Adipocyte (in vitro differentiated cells): ENCODE results near the gene TACC2.
"Not testable (repeated sequence)": the region's sequence is repeated elsewhere in the genome, so short reads cannot be mapped to it uniquely, and the experiment has no call there.

Source experiments
- DNase-seq: peaks from one replicate; pipeline ENCODE4 v3.0.0-alpha.2; 2015; ENCODE audit warnings: low read depth
- H3K27me3 ChIP-seq: replicated peaks from 2 replicates; pipeline ENCODE4 v1.7.0; 2013; ENCODE audit warnings: mild to moderate bottlenecking, low read length, moderate library complexity; ENCODE audit not compliant: control insufficient read depth, insufficient read depth
- H3K36me3 ChIP-seq: 2 replicates; pipeline ENCODE4 v1.7.0; 2013; ENCODE audit warnings: low read length, mild to moderate bottlenecking, moderate library complexity; ENCODE audit not compliant: control insufficient read depth, insufficient read depth, severe bottlenecking
- H3K4me1 ChIP-seq: 2 replicates; pipeline ENCODE4 v1.7.0; 2013; ENCODE audit warnings: mild to moderate bottlenecking, low read length, moderate library complexity; ENCODE audit not compliant: control insufficient read depth, insufficient read depth
- H3K4me3 ChIP-seq: 2 replicates; pipeline ENCODE4 v1.7.0; 2013; ENCODE audit warnings: mild to moderate bottlenecking, low read length, moderate library complexity
- H3K9ac ChIP-seq: 2 replicates; pipeline ENCODE4 v1.7.0; 2013; ENCODE audit warnings: mild to moderate bottlenecking, low read length, moderate library complexity
- H3K9me3 ChIP-seq: 2 replicates; pipeline ENCODE4 v1.7.0; 2013; ENCODE audit warnings: mild to moderate bottlenecking, low read length, moderate library complexity; ENCODE audit not compliant: control insufficient read depth

Gene TACC2

GRCh38 chr10:122014652-122015248, 25.8 kb downstream of the TACC2 start:
- DNase-seq: no peak

DNA sequence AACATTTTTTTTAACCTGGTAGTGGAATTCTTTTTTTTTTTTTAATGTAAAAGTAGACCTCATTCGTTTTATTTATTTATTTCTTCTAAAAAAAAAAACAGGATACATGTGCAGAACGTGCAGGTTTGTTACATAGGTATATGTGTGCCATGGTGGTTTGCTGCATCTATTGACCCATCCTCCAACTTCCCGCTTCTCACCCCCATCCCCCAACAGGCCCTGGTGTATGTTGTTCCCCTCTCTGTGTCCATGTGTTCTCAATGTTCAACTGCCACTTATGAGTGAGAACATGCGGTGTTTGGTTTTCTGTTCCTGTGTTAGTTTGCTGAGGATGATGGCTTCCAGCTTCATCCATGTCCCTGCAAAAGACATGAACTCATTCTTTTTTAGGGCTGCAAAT, 29.0 kb downstream of the TACC2 start:
- not testable (repeated sequence) for H3K9me3 ChIP-seq, H3K9ac ChIP-seq, H3K4me1 ChIP-seq, DNase-seq, H3K4me3 ChIP-seq, H3K36me3 ChIP-seq, H3K27me3 ChIP-seq

More at GRCh38 chr10:122014652-122015248, 25.8 kb downstream of the TACC2 start:
- Histone ChIP-seq H3K9ac (no peak overlapping the region), H3K4me3 (no peak overlapping the region), H3K4me1 (peaks cover 6% of the 10 kb centered on the region), H3K9me3 (peaks cover 5% of the 10 kb centered on the region), H3K27me3 (peaks cover 8% of the 10 kb centered on the region), H3K36me3 (no peaks in the 10 kb centered on the region)

- Histone ChIP-seq H3K4me3 (no peak overlapping the region), H3K4me1 (peaks cover 8% of the 10 kb centered on the region), H3K27me3 (peaks cover 8% of the 10 kb centered on the region), H3K9me3 (no peaks in the 10 kb centered on the region), H3K9ac (no peak overlapping the region), H3K36me3 (no peaks in the 10 kb centered on the region)
- DNase-seq: no peak
These were observed 29.5 kb downstream of the TACC2 start for GRCh38 chr10:122018491-122018890.

- no peak overlapping the region for H3K4me3 ChIP-seq
- peaks cover 8% of the 10 kb centered on the region for H3K27me3 ChIP-seq
- no peak for DNase-seq
- peaks cover 8% of the 10 kb centered on the region for H3K4me1 ChIP-seq
- no peaks in the 10 kb centered on the region for H3K9me3 ChIP-seq
- no peak overlapping the region for H3K9ac ChIP-seq
- H3K36me3 ChIP-seq: no peaks in the 10 kb centered on the region
These were observed 30.0 kb downstream of the TACC2 start for GRCh38 chr10:122018951-122019413.

DNA sequence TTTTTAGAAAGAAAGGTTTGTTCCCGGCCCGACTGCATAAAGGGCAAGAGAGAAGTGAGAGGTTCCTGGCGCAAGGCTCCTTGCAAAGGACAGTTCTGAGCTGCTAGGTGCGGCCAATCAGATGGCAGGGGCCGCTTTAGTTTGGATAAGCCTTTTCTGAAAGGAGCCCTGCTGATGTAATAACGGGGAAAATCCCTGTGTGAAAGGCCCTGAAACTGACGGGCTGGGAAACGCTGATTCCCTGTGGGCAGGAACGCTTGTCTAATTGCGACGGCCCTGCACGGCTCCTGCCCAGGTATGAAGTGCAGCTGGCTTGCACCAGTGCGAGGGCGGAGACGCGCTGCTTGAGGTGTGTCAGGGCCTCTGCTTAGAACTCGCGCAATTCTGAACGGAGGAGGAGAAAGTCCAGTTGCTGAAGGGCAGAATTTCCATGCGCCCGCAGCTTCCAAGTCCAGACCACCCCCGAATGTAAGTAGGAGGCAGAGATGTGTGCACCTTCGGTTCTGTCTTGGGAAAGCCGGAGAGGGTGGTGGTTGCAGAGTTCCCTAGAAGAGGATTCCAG, 30.5 kb downstream of the TACC2 start:
- H3K4me3 ChIP-seq: no peak overlapping the region

GRCh38 chr10:122020226-122020625, 31.3 kb downstream of the TACC2 start:
- DNase-seq: no peak
- H3K9me3 ChIP-seq: no peaks in the 10 kb centered on the region
- H3K9ac ChIP-seq: no peak overlapping the region
- peaks cover 8% of the 10 kb centered on the region for H3K4me1 ChIP-seq
- H3K4me3 ChIP-seq: no peak overlapping the region
- H3K27me3 ChIP-seq: peaks cover 8% of the 10 kb centered on the region
- H3K36me3 ChIP-seq: no peaks in the 10 kb centered on the region

More for the DNA sequence above, 30.5 kb downstream of the TACC2 start:
- H3K36me3 ChIP-seq: no peaks in the 10 kb centered on the region
- no peak overlapping the region for H3K9ac ChIP-seq
- peaks cover 8% of the 10 kb centered on the region for H3K4me1 ChIP-seq
- H3K9me3 ChIP-seq: no peaks in the 10 kb centered on the region
- H3K27me3 ChIP-seq: peaks cover 8% of the 10 kb centered on the region
- no peak for DNase-seq

GRCh38 chr10:122021379-122021778, 32.4 kb downstream of the TACC2 start:
- peak; percentile 37 for DNase-seq
- H3K9me3 ChIP-seq: no peaks in the 10 kb centered on the region

DNA sequence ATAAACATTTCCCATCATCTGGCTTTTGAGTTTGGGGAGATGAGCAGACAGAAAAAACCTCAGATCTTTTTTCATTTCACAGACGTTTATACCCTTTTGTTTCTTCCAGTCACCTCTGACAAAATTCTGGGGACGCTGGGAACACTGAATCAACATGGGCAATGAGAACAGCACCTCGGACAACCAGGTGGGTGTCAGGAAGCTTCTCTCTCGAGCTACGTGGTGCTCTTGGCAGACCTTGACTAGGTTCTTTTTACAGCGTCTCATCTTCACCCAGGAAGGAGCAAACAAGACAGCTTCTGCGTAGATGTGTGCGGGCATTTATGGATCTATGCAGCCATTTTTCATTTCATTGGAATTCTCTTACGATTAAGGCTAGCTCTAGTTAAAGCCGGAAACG, 32.9 kb downstream of the TACC2 start:
- Histone ChIP-seq H3K4me1 (peaks cover 8% of the 10 kb centered on the region), H3K9ac (no peak overlapping the region), H3K36me3 (no peaks in the 10 kb centered on the region), H3K27me3 (peaks cover 8% of the 10 kb centered on the region), H3K9me3 (no peaks in the 10 kb centered on the region), H3K4me3 (no peak overlapping the region)
- DNase-seq: no peak

More at GRCh38 chr10:122021379-122021778, 32.4 kb downstream of the TACC2 start:
- H3K36me3 ChIP-seq: no peaks in the 10 kb centered on the region
- H3K4me3 ChIP-seq: peak overlapping the region; percentile 49
- H3K27me3 ChIP-seq: peaks cover 8% of the 10 kb centered on the region
- peaks cover 8% of the 10 kb centered on the region for H3K4me1 ChIP-seq
- H3K9ac ChIP-seq: no peak overlapping the region

DNA sequence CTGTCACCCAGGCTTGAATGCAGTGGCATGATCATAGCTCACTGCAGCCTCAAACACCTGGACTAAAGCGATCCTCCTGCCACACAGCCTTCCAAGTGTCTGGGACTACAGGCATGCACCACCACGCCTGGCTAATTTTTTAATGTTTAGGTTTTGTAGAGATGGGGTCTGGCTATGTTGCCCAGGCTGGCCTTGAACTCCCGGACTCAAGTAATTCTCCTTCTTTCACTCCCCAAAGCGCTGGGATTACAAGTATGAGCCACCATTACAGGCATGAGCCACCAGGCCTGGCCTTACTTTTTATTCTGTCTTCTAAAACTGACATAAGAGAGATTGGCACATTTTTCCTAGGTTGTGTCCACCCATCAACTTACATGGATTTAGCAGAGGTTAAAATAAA, 33.3 kb downstream of the TACC2 start:
- Histone ChIP-seq H3K9ac (no peak overlapping the region), H3K4me3 (no peak overlapping the region), H3K36me3 (no peaks in the 10 kb centered on the region), H3K27me3 (peaks cover 3% of the 10 kb centered on the region), H3K9me3 (no peaks in the 10 kb centered on the region), H3K4me1 (peaks cover 8% of the 10 kb centered on the region)
- no peak for DNase-seq

DNA sequence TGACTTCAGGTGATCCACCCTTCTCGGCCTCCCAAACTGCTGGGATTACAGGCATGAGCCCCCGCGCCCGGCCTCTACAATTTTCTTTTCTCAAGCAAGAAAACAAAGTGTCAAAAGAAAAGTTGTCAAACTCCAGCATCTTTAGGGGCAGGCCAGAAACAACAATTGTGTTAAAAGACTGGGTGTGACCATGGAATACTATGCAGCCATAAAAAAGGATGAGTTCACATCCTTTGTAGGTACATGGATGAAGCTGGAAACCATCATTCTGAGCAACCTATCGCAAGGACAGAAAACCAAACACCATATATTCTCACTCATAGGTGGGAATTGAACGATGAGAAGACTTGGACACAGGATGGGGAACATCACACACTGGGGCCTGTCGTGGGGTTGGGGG, 34.3 kb downstream of the TACC2 start:
- not testable (repeated sequence) for DNase-seq, H3K9me3 ChIP-seq, H3K4me1 ChIP-seq, H3K36me3 ChIP-seq, H3K9ac ChIP-seq, H3K4me3 ChIP-seq, H3K27me3 ChIP-seq

DNA sequence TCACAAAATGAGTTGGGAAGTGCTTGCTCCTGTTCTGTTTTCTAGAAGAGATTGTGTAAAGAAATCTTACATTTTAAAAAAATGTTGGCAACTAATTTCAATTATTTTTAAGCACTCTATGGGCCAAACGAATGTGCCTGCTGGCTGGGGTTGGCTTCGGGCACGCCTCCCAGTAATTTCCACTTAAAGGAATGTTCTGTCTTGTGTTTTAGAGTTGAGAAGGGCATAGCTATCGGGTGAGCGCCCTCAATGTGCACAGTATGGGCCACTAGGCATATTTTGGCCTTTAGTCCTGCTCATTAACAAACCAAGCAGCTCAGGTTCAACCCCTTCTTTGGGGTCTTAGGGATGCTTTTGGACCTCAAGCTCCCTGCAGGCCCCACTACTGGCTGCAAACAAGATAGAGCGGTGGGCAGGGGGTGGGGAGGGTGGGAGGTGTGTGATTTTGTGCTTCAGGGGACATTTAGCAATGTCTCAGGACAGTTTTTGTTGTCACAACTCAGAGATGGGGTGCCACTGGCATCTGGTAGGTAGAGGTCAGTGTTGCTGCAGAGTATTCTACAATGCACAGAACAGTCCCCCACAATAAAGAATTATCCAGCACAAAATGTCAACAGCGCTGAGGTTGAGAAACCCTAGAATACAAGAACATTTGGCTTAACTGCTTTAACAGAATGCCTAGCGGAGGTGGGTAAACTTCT, 40.7 kb downstream of the TACC2 start:
- Histone ChIP-seq H3K27me3 (no peaks in the 10 kb centered on the region), H3K9me3 (no peaks in the 10 kb centered on the region), H3K4me1 (no peaks in the 10 kb centered on the region), H3K9ac (no peak overlapping the region), H3K36me3 (no peaks in the 10 kb centered on the region), H3K4me3 (no peak overlapping the region)
- no peak for DNase-seq
